Measurements from ENCODE around the gene KRT9.

Gene KRT9

GRCh38 chr17:41528959-41529353, 42.9 kb downstream of the KRT9 start:
- DNase-seq (ENCODE audit: low read depth) = no peak

GRCh38 chr17:41527063-41528023, 44.5 kb downstream of the KRT9 start:
- no peak for DNase-seq (ENCODE audit: low read depth)

GRCh38 chr17:41524261-41524660, 47.6 kb downstream of the KRT9 start:
- DNase-seq (ENCODE audit: low read depth) = no peak

GRCh38 chr17:41523787-41524186, 48.1 kb downstream of the KRT9 start:
- no peak for DNase-seq (ENCODE audit: low read depth)

- DNase-seq (ENCODE audit: low read depth) = no peak
Observed at GRCh38 chr17:41523225-41523593, 48.6 kb downstream of the KRT9 start.

- DNase-seq (ENCODE audit: low read depth) = no peak
Observed at GRCh38 chr17:41522301-41523224, 49.3 kb downstream of the KRT9 start.

- DNase-seq (ENCODE audit: low read depth) = peak; percentile 34
Observed at GRCh38 chr17:41521574-41522261, 50.1 kb downstream of the KRT9 start.

- no peak for DNase-seq (ENCODE audit: low read depth)
Observed at GRCh38 chr17:41520821-41521521, 50.9 kb downstream of the KRT9 start.

GRCh38 chr17:41519501-41520224, 52.2 kb downstream of the KRT9 start:
- DNase-seq (ENCODE audit: low read depth) = no peak

- no peak for DNase-seq (ENCODE audit: low read depth)
Observed at GRCh38 chr17:41518789-41519449, 52.9 kb downstream of the KRT9 start, which contains the start of gene KRT15. TSS of gene KRT15 (minus strand) at chr17:41518890. CDS start at chr17:41518827, 63 bp downstream.

GRCh38 chr17:41518031-41518430, 53.8 kb downstream of the KRT9 start:
- DNase-seq (ENCODE audit: low read depth) = no peak

GRCh38 chr17:41516830-41517283, 55.0 kb downstream of the KRT9 start:
- DNase-seq (ENCODE audit: low read depth) = no peak

- DNase-seq (ENCODE audit: low read depth) = no peak
Observed at GRCh38 chr17:41516147-41516829, 55.6 kb downstream of the KRT9 start.

Data from GM04504 (cell line).